Mammary epithelial cell (primary cell): ENCODE measurements around the gene SRRT.

Experiments used
- EZH2 ChIP-seq: IDR thresholded peaks from 2 replicates; pipeline ENCODE4 v1.6.1; 2012; ENCODE audit warnings: low read length, inconsistent platforms, borderline replicate concordance
- TF ChIP-seq, protein P1 (sequence below), 2 donors: IDR thresholded peaks in 1 of 2; conservative IDR thresholded peaks in 1 of 2; 2 replicates each; pipeline ENCODE4 v1.5.1; 2011 to 2012; ENCODE audit warnings: inconsistent platforms in 2 of 2, low read length in 2 of 2, mild to moderate bottlenecking in 2 of 2, control low read depth in 1 of 2, low read depth in 1 of 2; ENCODE audit not compliant: insufficient read depth in 1 of 2; ENCODE audit errors: extremely low read depth in 1 of 2

GRCh38 chr7:100875356-100875751 lies 451 bp downstream of the SRRT start:
- no peak for TF ChIP-seq EZH2
- TF ChIP-seq, protein P1, sequence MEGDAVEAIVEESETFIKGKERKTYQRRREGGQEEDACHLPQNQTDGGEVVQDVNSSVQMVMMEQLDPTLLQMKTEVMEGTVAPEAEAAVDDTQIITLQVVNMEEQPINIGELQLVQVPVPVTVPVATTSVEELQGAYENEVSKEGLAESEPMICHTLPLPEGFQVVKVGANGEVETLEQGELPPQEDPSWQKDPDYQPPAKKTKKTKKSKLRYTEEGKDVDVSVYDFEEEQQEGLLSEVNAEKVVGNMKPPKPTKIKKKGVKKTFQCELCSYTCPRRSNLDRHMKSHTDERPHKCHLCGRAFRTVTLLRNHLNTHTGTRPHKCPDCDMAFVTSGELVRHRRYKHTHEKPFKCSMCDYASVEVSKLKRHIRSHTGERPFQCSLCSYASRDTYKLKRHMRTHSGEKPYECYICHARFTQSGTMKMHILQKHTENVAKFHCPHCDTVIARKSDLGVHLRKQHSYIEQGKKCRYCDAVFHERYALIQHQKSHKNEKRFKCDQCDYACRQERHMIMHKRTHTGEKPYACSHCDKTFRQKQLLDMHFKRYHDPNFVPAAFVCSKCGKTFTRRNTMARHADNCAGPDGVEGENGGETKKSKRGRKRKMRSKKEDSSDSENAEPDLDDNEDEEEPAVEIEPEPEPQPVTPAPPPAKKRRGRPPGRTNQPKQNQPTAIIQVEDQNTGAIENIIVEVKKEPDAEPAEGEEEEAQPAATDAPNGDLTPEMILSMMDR (conservative IDR thresholded peaks at IDR 0.05 in 1 of 2, IDR thresholded peaks at IDR 0.05 in 1 of 2; ENCODE audit: extremely low read depth in 1 of 2, insufficient read depth in 1 of 2, low read depth in 1 of 2, low read length in 2 of 2), result no peak
